ENCODE measurements around the gene COL6A2.
"Not testable (repeated sequence)": the region's sequence is repeated elsewhere in the genome, so short reads cannot be mapped to it uniquely, and the experiment has no call there.

Gene COL6A2

DNA sequence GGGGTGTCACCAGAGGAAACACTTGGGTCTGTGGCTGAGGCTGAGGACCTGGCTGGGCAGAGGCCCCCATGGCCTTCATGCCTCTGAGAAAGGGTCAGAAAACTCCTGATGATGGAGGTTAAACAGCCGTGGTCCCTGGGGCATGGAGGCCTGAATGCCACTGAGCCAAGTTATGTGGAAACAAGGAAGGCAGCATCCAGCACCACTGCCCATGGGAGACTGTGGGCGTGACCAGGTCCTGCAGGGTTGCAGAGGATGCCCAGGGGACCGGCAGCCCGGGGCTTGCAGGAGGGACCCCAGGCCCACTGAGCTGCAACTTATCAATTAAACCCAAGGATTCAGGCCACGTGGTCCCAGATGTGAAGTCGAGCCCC, 18.9 kb upstream of the COL6A2 start:
- no peak for DNase-seq (ENCODE audit: low read depth in 1 of 2, low spot score in 1 of 2)

DNA sequence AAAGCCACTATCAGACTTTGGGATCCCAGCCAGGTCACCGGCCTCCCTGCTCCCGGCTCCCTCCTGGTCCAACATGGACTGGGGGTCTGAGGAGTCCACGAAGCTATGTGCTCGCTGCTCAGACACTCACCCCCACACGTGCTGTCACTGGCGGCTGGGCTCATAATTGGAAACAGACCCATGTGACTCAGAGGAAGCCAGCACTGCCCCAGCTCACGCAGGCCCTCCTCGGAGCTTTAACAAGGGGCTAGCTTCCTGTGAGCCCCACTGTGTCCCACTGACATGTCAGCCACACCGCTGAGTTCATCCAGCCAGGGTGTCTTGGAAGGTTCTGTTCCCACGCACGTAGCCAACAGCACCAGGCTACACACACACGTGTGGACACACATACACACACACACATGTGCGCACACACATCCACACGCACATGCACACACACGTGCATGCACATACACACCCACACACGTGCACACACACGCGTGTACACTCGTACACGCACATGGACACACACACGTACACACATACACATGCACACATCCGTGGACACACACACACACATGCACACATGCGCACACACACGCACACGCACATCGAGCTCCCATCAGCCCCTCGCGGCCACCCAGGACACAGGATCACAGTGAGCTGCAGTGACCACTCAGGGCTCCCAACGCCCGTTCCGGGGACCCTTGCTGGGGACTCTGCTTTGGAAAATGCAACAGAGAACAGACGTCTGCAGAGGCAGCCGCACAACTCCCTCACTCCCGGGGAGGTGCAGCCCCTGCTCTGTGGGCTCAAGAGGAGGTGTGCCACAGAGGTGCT, 18.4 kb upstream of the COL6A2 start:
- DNase-seq (ENCODE audit: low read depth in 1 of 2, low spot score in 1 of 2): no peak

DNA sequence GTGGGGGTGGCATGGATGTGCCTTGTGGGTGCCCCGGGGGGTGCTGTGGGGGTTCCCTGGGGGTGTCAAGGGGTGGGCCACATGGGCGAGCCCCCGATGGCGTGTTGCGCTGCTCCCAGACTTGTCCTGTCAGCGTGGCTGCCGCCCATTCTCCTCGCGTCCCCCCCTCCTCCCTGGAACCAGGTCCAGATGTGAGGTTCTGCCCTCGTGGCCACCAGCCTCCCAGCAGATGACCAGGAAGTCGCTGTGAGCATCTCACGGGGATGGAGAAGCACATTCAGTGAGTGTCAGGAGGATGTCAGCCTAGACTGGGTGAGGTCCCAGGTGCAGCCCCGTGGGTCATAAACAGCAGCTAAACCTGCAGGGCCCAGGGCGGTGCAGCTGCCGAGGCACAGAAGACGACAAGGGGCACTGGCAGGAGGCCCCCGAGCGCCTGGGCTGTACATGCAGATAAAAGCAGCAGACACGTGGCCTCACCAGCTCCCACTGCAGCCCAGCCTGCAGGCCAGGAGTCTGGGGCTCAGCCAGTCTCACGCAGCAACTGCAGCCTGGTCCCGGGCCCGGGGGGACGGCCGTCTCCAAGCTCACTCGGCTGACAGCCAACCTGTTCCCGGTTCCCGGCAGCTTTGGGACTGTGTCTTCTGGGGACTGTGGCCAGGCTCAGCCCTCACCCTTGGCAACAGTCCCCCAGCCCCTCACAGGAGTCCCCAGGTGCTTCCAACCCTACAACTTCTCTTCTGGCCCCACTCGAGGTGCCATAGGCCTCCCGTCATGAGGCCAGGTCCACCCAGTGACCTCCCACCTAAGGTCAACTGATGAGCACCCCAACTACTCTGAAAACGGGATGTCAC, 17.5 kb upstream of the COL6A2 start:
- DNase-seq (ENCODE audit: low read depth in 1 of 2, low spot score in 1 of 2): no peak

DNA sequence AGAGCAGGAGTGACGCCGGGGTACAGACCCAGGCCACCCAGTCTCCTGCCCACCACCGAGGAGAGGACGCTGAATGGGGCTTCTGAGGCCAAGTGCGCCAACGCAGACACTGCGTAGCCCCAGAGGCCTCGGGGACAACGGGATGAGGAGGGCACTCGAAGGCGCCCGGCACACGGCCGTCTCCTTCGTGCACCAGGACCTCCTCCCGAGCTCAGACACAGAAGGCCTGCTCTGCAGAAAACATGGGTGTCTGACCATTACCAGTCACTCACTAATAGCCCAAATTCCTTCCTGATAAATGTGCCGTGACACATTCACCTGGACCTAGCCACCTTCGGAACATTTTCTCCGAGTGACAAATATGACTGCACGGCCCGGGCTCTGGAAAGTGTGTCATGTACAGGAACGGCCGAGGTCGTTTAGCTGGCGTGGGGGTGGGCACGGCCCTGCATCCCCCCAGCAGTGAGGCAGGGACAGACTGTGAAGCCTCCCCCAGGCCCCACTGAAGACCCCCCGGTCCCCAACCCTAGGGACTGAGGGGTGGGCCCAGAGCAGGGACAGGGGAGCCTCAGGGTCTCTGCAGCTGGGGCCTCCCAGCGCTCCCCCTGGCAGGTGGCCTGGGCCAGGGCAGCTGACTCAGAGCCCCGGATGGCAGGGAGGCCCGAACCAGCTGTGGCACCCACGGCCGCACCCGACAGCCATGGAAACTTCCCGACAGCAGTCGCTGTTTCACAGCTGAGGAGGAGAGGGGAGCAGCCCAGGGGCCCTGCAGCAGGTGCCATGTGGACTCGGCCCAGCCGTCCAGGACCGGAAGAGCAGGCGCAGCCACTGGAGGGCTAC, 16.7 kb upstream of the COL6A2 start:
- DNase-seq (ENCODE audit: low read depth in 1 of 2, low spot score in 1 of 2): no peak

DNA sequence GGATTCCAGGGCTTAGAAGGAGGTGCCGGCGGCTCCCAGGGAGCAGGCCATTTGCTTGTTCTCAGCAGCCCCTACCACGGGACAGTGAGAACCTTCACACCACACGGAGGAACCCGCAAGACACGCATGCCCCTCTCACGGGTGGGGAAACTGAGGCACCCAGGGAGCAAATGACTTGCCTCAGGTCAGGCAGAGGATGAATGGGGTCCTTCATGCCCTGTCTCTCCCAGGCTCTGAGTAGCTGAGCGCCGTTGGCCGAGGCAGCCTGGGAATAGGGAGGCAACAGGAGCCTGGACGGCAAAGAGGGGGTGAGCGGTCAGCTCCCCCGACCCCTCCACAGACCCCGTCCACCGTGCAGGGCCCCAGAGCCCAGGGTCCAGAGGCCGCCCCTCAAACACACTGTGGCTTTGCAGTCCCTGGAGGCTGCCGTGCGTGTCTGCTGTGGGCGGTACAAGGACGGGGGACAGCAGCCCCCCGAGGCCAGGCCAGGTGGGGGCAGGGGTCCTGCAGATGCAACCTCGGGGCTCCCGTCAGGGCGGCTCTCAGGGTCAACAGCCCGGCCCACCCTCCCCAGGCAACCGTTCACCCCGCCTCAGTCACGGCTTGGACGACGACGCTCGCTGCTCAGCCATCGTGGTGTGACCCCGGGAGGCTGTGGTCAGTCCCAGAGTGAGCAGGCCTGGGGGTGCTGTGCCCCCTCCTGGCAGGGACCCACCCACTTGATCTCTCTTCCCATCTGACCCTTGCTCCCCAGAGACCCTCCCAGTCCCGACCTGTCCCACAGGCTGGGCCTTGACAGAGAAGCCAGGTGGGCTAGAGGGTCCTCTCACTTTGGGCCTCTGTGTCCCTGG, 15.8 kb upstream of the COL6A2 start:
- DNase-seq (ENCODE audit: low read depth in 1 of 2, low spot score in 1 of 2): no peak

DNA sequence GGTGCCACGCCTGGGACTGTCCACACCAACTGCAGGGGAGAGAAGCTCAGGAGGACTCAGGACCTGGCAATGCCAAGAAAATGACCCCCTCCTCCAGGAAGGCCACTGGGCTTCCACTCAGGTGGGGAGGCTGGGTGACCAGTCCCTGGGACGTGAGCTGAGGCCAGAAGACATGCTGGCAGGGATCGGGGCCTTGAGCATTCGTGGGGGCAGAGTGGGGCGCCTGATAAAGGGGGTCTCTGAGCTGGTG, 15.3 kb upstream of the COL6A2 start:
- no peak for DNase-seq (ENCODE audit: low read depth in 1 of 2, low spot score in 1 of 2)

DNA sequence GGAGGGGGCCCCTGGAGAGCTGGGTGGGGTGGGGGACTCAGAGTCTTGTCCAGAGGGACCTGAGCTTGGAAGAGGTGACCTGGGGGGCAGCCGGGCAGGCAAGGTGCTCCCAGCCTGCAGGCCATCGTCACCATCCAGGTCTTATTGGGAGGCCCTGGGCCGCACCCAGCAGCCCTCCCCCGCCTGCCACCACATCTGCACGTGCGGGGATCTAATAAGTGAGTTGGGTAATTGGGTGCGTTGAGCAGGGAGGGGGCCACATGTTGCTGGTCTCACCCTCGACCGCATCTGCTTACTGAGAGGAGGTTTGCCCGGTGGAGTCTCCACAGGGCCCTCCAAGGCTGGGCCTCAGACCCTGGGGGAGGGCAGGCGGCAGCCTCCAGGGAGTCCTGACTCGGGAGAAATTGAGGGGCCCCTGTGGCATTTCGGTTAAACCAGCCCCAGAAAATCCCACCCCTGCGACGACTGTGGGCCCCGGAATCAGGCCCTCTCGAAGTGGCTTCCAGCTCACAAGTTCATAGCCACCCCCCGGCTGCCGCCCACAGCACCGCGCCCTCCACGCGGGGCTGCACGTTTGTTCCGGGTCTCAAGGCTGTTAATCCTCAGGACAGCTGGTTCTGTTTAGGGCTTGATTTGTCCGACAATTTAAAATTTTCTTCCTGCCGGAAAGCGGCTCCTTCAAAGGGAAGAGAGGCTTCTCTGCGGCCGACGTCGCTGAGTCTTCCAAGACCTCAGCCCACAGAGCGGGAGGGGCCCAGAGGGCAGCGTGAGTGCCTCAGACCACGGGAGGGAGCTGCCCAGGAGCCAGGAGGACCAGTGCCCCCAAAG, 14.7 kb upstream of the COL6A2 start:
- no peak for DNase-seq (ENCODE audit: low read depth in 1 of 2, low spot score in 1 of 2)

DNA sequence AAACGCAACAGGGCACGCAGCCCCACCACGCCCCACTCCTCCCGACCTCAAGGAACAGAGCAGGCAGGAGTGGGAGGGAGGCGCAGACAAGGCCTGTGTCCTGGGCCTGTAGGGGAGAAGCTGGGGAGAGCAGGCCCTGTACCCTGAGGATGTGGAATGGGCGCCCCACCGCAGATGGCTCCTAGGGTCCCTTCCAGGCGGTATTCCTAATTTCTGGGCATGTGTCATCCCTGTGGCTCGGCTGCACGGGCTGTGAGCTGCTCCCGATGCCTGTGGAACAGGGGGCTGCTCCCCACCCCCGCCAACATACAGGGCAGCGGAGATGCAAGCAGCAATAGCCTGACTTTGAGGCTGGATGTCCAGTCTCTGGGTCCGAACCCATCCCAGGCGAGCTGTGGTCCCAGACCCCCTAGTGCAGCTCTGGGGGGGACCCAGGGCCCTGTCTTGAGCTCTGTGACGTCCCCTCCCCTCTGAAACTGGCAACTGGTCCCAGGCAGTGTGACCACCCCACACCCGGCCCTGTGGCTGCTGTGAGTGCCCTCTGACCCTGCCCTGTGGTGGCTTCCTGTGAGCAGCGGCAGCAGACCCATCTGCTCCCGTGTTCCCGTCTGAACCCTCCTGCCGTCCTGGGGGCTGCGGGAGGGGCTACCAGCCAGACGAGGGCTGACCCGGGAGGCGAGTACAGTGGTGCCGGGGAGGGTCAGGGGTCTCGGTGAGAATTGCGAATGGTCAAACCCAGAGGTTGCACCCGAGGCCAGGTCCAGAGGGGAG, 13.9 kb upstream of the COL6A2 start:
- no peak for DNase-seq (ENCODE audit: low read depth in 1 of 2, low spot score in 1 of 2)

DNA sequence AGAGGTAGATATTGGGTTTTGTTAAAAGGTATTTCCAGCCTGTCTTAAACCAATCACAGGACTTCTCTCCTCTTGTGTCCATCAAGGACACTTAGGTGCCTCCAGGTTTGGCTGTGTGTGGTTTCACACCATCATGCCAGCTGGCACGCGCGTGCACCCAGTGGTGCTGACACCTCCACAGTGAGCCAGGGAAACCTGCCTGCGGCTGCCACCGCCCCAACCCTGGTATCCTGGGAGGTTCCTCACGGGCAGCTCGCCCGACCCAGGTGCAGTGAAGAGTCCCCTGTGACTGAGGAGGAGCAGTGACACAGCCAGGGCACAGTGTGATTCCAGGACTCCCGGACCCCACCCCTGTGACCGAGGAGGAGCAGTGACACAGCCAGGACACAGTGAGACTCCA, 13.2 kb upstream of the COL6A2 start:
- DNase-seq (ENCODE audit: low read depth in 1 of 2, low spot score in 1 of 2): no peak

DNA sequence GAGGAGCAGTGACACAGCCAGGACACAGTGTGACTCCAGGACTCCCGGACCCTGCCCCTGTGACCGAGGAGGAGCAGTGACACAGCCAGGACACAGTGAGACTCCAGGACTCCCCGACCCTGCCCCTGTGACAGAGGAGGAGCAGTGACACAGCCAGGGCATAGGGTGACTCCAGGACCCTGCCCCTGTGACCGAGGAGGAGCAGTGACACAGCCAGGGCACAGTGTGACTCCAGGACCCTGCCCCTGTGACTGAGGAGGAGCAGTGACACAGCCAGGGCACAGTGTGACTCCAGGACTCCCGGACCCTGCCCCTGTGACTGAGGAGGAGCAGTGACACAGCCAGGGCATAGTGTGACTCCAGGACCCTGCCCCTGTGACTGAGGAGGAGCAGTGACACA, 12.7 kb upstream of the COL6A2 start:
- not testable (repeated sequence) for DNase-seq (ENCODE audit: low read depth in 1 of 2, low spot score in 1 of 2)

DNA sequence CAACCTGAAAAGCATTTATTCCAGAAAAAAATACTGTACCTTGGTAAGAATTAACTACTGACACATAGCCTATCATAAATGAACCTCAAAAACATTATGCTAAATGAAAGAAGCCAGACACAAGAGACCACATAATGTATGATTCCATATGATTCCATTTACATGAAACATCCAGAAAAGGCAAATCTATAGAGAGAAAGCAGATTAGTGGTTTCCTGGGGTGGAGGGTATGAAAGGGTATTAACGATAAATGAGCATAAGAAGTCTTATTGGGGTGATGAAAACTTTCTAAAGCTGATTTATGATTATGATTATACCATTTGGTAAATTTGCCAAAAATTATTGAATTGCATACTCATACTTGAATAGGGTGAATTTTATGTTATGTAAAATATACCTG, 10.3 kb upstream of the COL6A2 start:
- no peak for DNase-seq (ENCODE audit: low read depth in 1 of 2, low spot score in 1 of 2)

DNA sequence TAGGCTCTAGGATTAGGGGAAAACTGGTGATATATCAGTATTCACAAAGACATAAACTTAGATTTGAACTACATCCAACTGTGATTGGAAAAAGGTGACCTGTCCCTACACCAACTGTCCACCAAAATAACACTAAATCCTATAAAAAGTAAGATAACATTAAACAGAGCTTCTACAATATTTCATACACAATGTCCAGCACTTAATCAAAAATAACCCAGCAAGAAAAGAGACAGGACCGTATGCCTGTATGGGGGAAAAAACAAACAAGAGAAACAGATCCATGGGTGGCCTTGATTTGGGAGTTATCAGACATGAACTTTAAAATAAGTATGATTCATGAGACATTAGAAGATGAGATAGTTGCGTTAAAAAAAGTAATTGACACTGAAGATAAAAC, 9.7 kb upstream of the COL6A2 start:
- DNase-seq (ENCODE audit: low read depth in 1 of 2, low spot score in 1 of 2): no peak

DNA sequence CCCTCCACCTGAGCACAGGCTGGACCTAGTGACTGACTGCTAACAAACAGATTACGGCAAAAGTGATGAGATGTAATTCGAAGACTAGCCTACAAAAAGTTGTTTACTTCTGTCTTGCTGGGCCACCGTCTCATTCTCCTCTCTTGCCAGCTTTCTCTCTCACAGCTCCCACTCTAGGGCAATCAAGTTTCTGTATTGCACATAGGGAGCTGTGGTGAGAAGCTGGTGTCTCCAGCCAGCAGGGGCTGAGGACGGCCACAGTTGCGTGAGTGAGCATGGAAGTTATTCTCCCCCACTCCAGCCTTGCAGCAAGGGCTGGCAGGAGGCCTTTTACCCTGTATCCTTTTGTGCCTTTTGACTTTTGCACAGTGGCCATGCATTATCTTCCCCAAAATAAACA, 8.6 kb upstream of the COL6A2 start:
- no peak for DNase-seq (ENCODE audit: low read depth in 1 of 2, low spot score in 1 of 2)

DNA sequence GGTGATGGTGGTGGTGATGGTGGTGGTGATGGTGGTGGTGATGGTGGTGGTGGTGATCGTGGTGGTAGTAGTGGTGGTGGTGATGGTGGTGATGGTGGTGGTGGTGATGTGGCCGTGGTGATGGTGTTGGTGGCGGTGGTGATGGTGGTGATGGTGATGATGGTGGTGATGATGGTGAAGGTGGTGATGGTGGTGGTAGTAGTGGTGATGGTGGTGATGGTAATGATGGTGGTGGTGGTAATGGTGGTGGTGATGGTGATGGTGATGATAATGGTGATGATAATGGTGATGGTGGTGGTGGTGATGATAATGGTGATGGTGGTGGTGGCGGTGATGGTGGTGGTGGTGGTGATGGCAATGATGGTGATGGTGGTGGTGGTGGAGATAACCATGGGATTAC, 6.8 kb upstream of the COL6A2 start:
- DNase-seq (ENCODE audit: low read depth in 1 of 2, low spot score in 1 of 2): no peak

DNA sequence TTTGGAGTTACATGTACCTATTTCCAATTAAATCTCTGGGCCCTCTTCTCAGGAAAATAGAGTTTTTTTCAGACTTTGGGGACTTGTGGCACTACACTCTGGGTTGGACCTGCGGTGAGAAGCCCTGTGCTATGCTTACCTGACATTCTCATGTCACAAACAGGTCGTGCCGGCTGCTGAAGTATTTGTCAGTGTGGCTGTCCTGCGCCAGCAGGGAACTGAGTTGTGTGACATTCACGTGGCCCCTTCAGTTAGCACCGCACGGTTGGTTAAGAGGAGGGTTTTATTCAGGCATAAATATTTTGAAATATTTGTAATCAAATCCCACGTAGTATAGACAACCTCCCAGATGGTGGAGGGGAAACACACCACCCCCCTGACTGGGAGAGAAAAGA, 6.3 kb upstream of the COL6A2 start:
- no peak for DNase-seq (ENCODE audit: low read depth in 1 of 2, low spot score in 1 of 2)

DNA sequence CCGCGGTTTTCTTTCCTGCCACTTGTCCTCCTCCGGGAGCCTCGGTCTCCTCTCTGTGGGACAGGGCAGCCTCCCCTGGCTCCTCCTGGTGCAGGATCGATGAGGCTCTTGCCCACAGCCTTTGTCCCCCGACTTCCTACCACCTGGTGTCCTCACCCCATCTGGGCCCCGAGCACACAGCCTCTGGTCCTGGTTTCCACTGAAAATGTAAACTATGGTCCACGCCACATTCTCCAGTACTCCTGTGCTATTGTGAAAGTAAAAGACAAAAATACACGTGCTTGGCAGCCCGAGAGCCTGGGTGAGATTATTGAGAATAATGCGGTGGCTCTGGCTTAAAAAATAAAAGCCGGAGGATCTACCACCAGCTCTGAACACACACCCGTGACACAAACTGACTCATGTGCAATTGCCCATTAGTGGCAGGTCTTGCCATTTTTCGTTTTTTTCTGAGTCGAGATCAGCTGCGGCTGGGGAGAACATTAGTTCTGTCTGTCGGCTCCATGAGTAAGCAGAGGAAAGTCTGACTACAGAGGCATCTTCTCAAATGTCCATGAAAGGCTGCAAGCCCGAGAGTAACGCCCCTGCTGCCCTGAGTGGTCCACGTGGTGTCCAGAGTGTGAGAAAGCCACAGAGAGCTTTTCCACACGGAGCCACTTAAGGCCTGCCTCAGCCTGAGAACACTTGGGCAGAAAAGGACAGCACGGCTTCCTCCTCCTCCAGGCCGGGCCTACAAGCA, 5.7 kb upstream of the COL6A2 start:
- DNase-seq (ENCODE audit: low read depth in 1 of 2, low spot score in 1 of 2): no peak

DNA sequence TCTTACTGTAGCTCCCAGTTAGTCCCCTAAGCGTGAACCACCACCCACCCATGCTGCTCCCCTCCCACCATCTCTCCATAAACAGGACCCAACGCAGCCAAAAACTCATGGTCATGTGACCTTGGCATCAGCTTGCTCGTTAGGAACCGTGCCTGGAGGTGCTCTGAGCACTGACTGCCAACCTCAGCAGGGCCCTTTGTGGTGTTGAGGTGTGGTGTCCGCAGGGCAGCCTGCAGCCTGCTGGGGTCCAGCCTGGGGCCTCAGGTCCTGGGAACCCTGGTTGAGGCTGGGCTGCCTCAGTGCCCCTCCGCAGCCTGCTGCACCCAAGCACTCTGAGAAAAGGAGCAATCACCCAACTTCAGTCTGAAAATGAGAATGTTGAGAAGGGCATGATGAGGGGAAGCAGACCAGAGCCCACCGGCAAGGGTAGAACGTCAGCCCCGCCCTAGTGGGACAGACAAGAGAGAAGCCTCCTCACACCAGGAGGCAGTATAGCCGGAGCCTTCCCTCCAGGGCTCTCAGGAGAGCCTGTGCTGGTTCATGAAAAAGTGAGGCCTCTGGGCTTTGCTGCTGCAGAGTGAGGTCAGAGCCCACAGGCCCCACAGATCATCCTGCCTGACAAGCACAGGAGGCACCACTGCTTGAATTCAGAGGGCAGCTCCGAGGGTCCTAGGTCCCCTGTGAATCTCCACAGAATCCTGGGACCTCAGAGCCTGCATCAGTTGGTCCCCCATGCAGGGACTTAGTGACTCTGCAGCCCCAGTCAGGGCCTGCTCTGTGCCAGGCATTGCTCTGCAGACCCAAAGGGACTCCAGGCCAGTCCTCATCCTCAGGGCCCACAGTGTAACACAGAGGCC, 4.9 kb upstream of the COL6A2 start:
- no peak for DNase-seq (ENCODE audit: low read depth in 1 of 2, low spot score in 1 of 2)

Measured in activated CD4-positive, alpha-beta T cell treated with anti-CD3 and anti-CD28 coated beads, Interleukin-2, amount 50 U/mL, for 24 hours (primary cell).